ENCODE measurements around the gene TCEAL5.
"Not testable (repeated sequence)": the region's sequence is repeated elsewhere in the genome, so short reads cannot be mapped to it uniquely, and the experiment has no call there.

TCEAL5 gene, protein sequence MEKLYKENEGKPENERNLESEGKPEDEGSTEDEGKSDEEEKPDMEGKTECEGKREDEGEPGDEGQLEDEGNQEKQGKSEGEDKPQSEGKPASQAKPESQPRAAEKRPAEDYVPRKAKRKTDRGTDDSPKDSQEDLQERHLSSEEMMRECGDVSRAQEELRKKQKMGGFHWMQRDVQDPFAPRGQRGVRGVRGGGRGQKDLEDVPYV

GRCh38 chrX:103276581-103277002, at the start of gene TCEAL5:
Gene TCEAL5 (minus strand): TSS chrX:103276750. CDS start chrX:103274563, 2,187 bp downstream.
- DNase-seq, result peak; percentile 61

DNA sequence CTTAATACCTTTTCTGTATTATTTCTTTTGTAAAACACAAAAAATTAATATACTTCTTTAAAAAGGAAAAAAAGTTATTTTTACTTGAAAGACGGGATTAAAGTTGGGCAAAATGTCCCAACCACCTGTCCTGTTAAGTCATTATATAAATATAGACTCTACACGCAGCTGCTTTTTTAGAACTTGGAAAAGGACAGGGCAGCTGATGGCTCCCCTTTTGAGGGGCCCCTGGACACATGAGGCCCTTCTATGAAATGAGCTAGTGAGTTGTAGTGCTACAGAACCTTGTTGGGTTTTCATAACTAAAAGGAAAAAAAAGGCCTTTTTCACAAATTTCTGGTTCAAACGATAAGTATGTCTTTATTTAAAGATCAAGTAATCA, 34.8 kb upstream of the TCEAL5 start:
- no peak for DNase-seq

DNA sequence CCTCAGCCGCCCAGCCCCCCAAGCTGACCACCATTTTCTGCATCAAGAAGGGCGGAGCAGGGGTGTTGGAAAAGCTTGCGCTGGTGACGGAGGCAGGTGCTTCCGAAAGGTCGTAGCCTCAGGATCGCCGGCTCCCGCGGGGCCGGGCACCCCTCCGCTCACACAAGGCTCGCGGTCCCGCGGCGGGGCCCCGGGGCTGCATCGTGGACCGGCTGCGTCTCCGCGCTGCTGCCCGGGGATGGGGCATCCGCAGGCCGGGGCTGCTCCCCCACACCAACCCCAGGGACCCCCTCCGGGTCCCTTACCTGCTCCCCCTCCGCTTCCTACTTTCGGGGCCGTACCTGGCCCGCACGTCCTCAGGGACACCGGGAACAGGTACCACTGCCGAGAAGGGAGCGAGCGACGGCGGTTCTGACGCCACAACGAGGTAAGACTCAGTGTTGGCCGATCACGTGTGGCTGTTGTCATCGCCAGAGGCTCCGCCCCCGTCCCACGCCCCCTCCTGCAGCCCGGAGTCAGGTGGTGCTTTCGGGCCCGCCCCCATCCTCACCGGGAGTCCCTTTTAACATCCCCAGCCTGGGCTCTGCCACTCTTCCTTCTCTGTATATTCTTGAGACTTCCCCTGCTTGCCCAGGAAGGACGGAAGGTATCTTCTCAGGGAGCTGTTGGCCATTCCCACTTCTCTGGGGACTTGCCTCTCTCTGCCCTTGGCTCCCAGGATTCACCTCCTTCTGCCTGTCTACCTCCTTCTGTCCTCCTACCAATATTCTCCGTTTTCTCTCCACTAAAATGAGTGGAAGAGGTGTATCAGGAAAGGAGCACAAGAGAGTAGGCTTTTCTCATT, 34.2 kb upstream of the TCEAL5 start, which contains the start of gene BEX2:
Gene BEX2 (minus strand): TSS at position 436 of the 844 bp plus-strand sequence. CDS start 1,014 bp downstream, outside the sequence.
- DNase-seq, result peak; percentile 58

DNA sequence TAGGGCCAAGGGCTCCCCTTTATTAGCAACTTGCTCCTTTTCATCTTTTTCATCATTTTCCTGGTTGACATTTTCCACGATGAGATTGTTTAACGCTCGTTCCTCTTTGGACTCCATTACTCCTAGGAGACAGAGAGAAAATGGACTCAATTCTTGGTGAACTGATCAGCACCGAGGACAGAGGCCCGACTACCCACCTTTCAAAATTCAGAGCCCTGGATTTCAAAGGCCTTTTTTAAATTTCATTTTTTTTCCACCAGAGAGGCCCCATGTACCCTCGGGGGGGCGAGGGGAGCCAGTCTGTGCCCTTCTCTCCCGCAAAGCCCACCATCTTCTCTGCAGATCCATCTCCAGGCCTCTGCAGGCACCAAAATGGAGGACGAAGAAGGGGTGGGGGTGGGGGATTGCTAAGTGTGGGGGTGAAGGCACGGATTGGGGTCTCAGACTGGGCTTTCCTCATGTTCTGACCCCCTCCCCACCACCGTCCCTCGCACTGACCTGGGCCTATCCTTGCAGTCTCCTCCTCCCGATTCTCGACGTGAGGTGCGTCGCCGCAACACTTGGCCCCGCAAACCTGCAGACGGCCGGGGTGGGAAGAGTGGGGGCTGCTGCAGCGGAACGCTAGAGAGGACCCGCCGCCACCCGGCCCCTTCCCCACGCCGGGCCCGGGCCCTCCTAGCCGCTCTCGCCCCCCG, 33.5 kb upstream of the TCEAL5 start:
- no peak for DNase-seq

- not testable (repeated sequence) for DNase-seq
Measured at GRCh38 chrX:103305666-103306065, 29.1 kb upstream of the TCEAL5 start.

DNA sequence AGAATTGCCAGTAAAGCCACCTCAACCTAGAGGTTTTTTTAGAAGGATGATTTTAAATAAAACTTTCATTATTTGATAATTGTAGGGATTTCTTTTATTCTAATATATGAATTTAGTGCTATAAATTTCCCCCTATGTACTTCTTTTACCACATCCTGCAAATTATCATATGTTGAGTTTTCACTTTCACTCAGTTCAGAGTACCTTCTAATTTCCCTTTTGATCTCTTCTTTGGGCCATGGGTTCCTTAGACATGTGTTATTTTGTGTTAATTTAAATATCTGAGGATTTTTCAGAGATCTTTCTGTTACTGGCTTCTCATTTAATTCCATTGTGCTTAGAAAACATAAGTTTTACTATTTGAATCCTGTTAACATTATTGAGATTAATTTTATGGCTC, 28.2 kb upstream of the TCEAL5 start:
- DNase-seq, result no peak

- DNase-seq, result no peak
Measured at GRCh38 chrX:103293118-103293517, 16.6 kb upstream of the TCEAL5 start.

GRCh38 chrX:103279624-103280023, 3.1 kb upstream of the TCEAL5 start:
- DNase-seq, result no peak

GRCh38 chrX:103275947-103276567, 493 bp downstream of the TCEAL5 start:
- DNase-seq, result no peak

GRCh38 chrX:103274284-103274683, 2.3 kb downstream of the TCEAL5 start:
- DNase-seq, result no peak

GRCh38 chrX:103258275-103258674, 18.3 kb downstream of the TCEAL5 start:
- no peak for DNase-seq

- no peak for DNase-seq
Measured at GRCh38 chrX:103256651-103257050, 19.9 kb downstream of the TCEAL5 start.

DNA sequence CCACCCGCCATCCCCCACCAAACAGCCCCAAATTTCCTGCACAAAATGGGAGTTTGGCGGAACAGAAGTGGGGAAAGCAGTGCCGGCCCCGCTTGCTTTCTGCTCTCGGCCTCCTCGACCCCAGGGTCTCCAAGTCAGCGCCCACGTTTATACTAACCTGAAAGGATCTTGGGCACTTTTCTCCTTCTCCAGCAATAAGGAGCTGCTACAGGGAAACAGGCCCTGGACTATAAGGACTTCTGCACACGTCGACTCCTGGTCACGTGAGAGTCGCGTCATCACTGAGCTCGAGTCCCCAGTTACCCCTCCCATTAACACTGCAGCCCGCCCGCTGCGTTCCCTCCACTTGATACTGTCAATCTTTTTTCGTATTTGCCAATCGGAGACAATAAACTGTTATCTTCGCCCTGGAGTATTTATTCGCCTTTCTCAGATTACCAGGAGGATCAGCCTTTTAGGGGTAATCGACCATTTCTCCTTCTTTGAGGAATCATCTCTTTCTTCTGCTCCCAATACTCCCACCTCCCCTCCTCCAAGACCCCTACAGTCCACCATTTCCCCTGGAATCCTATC, 21.5 kb downstream of the TCEAL5 start, which contains the start of gene TCEAL8:
Gene TCEAL8 (minus strand): TSS at position 235 of the 573 bp plus-strand sequence. CDS start 1,176 bp downstream, outside the sequence.
- DNase-seq, result peak; percentile 81

- peak; percentile 50 for DNase-seq
Measured at GRCh38 chrX:103254171-103254824, 22.3 kb downstream of the TCEAL5 start.

DNA sequence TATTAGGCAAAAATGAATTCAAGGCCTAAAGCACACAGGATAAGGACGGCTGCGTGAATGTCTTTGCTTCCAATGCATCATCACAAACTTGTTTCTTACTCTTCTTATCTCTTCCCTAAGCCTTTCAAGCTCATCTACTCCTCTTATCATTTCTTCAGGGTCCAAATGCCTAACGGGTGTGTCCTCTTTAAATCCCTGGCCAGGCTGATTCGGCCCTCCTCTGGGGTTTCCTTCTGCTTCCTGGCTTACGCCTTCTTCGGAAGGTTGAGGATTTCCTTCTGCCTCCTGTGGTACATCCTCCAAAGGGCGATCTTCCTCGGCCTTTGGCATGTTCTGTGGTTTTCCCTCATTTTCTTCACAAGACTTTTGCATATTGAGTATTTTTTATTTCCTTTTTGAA, 22.9 kb downstream of the TCEAL5 start:
- no peak for DNase-seq

- DNase-seq, result no peak
Measured at GRCh38 chrX:103250977-103251376, 25.6 kb downstream of the TCEAL5 start.

- DNase-seq, result no peak
Measured at GRCh38 chrX:103249805-103250204, 26.7 kb downstream of the TCEAL5 start.

- peak; percentile 4 for DNase-seq
Measured at GRCh38 chrX:103248553-103248952, 28.0 kb downstream of the TCEAL5 start.

GRCh38 chrX:103240155-103240554, 36.4 kb downstream of the TCEAL5 start:
- no peak for DNase-seq

DNA sequence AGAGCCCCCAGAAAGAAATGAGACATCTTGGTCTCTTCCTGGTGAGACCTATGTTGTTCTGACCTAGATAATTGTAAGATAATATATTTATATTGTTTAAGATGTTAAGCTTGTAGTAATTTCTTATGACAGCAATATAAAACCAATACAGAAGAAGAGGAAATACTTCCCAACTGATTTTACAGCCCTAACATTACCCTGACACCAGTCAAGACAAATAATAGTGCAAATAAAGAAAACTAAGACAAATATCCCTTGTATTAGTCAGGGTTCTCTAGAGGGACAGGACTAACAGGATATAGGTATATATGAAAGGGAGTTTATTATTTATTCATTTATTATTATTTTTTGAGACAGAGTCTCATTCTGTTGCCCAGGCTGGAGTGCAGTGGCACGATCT, 40.3 kb downstream of the TCEAL5 start:
- no peak for DNase-seq

DNA sequence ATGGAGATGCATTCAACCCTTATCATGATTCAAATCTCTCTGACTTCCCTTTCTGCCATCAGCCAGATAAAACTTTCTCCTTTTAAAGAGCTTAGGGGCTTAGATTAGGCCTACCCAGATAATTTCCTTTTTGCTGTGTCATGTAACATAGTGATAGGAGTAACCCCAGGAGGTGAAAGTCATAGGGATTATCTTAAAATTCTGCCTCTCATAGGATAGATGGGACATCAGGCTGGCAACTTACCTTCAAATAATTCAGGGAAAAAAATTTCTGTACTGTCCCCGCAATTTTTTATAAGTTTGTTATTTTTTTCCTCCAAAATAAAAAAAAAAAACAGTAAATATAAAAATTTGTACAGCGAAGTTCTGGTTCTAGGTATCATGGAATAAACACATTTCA, 40.9 kb downstream of the TCEAL5 start:
- not testable (repeated sequence) for DNase-seq

DNA sequence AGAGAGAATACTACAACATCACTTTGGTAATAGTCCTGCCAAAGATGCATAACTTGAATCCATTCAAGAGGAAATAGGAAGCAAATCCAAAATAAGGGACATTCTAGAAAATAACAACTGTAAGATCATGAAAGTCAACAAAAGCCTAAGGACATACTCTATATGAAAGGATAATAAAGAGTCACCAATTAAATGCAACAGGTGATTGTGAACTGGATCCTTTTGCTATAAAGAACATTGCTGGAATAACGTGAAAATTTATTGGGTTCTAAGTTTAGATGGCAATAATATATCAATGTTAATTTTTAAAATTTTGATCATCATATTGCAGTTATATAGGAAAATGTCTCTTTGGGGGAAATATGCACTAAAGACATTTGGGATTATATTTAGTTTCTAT, 41.7 kb downstream of the TCEAL5 start:
- no peak for DNase-seq

Measured in NCI-H1694 (cell line).